OCI-LY7 (cell line): ENCODE data around the gene ANO1.

Source experiments
- EZH2phosphoT487 ChIP-seq: fragments of 200-600 bp; sonication (generic); IDR thresholded peaks from 2 replicates; pipeline ENCODE4 v1.6.1; 2018; ENCODE audit warnings: low read depth, borderline replicate concordance, mild to moderate bottlenecking, mixed run types, antibody characterized with exemption, low read length, moderate library complexity, mixed read lengths
- TF ChIP-seq, protein P1 (sequence below): fragments of 200-600 bp; sonication (generic); conservative IDR thresholded peaks from 2 replicates; pipeline ENCODE4 v1.5.1; 2014; ENCODE audit warnings: mild to moderate bottlenecking, antibody characterized with exemption, low read length, moderate library complexity, mixed read lengths

DNA sequence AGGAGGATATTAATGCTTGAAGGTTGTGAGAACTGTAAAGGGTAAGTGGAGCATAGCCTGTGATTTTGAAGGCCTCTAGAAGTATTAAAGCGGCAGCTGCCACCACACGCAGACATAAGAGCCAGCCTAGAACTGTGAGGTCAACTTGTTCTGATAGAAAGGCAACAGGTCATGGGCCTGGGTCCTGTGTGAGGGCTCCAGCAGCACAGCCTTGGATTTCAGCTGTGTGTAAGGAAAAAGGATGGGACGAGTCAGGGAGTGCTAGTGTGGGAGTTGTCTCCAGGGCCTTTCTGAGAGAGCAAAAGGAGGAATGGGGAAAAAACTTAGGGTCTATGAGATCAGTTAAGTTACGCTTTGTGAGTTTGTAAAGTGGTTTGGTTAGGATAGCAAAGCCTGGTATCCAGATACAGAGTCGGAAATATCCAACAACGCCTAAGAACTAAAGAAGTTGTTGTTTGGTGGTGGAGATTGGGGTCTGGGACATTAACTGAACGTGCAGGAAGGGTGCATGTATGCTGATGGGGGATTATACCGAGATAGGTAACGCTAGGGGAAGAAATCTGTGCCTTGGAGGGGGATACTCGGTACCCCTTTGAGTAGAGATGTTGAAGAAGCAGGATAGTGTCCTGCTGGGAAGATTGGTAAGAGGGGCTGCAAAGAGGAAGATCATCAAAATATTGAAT is 17.4 kb upstream of the ANO1 start:
- TF ChIP-seq, protein P1, sequence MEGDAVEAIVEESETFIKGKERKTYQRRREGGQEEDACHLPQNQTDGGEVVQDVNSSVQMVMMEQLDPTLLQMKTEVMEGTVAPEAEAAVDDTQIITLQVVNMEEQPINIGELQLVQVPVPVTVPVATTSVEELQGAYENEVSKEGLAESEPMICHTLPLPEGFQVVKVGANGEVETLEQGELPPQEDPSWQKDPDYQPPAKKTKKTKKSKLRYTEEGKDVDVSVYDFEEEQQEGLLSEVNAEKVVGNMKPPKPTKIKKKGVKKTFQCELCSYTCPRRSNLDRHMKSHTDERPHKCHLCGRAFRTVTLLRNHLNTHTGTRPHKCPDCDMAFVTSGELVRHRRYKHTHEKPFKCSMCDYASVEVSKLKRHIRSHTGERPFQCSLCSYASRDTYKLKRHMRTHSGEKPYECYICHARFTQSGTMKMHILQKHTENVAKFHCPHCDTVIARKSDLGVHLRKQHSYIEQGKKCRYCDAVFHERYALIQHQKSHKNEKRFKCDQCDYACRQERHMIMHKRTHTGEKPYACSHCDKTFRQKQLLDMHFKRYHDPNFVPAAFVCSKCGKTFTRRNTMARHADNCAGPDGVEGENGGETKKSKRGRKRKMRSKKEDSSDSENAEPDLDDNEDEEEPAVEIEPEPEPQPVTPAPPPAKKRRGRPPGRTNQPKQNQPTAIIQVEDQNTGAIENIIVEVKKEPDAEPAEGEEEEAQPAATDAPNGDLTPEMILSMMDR: no peak
- TF ChIP-seq EZH2phosphoT487: no peak
